ENCODE results near the gene ELF4.

DNA sequence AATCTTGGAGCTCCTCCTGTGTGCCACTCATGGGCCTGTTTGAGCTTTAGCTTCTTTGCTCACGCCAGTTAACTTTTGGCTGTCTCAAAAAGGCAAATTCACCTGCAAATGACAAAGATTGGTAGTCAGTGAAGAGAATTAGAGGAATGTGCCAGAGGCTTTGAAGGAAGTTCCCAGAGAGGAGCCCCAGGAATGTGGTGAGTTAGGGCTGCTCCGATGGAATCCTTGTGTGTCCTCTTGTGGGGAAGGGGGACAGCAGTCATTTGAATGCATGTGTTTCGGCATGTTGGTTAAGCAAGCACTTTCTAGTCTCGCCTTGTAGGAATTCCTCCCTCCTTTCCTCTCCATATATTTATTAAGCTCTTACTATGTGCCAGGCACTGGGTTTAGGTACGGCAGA lies 62.9 kb downstream of the ELF4 start:
- TF ChIP-seq EP300 (conservative IDR thresholded peaks at IDR 0.05; ENCODE audit: poor library complexity, severe bottlenecking) = no peak
- TF ChIP-seq, protein P1, sequence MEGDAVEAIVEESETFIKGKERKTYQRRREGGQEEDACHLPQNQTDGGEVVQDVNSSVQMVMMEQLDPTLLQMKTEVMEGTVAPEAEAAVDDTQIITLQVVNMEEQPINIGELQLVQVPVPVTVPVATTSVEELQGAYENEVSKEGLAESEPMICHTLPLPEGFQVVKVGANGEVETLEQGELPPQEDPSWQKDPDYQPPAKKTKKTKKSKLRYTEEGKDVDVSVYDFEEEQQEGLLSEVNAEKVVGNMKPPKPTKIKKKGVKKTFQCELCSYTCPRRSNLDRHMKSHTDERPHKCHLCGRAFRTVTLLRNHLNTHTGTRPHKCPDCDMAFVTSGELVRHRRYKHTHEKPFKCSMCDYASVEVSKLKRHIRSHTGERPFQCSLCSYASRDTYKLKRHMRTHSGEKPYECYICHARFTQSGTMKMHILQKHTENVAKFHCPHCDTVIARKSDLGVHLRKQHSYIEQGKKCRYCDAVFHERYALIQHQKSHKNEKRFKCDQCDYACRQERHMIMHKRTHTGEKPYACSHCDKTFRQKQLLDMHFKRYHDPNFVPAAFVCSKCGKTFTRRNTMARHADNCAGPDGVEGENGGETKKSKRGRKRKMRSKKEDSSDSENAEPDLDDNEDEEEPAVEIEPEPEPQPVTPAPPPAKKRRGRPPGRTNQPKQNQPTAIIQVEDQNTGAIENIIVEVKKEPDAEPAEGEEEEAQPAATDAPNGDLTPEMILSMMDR (IDR thresholded peaks at IDR 0.05; ENCODE audit: poor library complexity, severe bottlenecking) = no peak
- no peak for TF ChIP-seq REST (IDR thresholded peaks at IDR 0.05; ENCODE audit: borderline replicate concordance)

Data from neural cell (in vitro differentiated cells).